ENCODE results near the gene ACSF3.

DNA sequence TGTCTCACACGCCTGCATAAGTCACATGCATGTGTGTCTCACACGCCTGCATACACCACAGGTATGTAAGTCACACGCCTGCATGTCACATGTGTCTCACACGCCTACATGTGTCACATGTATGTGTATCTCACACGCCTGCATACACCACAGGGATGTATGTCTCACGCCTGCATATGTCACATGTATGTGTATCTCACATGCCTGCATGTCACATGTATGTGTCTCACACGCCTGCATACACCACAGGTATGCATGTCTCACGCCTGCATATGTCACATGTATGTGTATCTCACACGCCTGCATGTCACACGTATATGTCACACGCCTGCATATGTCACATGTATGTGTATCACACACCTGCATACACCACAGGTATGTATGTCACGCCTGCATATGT is 64.1 kb downstream of the ACSF3 start:
- TF ChIP-seq, protein P1, sequence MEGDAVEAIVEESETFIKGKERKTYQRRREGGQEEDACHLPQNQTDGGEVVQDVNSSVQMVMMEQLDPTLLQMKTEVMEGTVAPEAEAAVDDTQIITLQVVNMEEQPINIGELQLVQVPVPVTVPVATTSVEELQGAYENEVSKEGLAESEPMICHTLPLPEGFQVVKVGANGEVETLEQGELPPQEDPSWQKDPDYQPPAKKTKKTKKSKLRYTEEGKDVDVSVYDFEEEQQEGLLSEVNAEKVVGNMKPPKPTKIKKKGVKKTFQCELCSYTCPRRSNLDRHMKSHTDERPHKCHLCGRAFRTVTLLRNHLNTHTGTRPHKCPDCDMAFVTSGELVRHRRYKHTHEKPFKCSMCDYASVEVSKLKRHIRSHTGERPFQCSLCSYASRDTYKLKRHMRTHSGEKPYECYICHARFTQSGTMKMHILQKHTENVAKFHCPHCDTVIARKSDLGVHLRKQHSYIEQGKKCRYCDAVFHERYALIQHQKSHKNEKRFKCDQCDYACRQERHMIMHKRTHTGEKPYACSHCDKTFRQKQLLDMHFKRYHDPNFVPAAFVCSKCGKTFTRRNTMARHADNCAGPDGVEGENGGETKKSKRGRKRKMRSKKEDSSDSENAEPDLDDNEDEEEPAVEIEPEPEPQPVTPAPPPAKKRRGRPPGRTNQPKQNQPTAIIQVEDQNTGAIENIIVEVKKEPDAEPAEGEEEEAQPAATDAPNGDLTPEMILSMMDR (IDR thresholded peaks at IDR 0.05; ENCODE audit: low read depth, low read length): no peak
- TF ChIP-seq MYC (IDR thresholded peaks at IDR 0.05; ENCODE audit: low read depth, low read length) (no peak), POLR2A (IDR thresholded peaks at IDR 0.05; ENCODE audit: extremely low read depth, insufficient read length) (no peak), MAX (IDR thresholded peaks at IDR 0.05; ENCODE audit: low read depth, low read length) (no peak)
